NOMO-1 treated with DMSO at 0.1 percent for 48 hours (cell line): ENCODE measurements around the gene TGFB1.
"Not testable (repeated sequence)": the region's sequence is repeated elsewhere in the genome, so short reads cannot be mapped to it uniquely, and the experiment has no call there.

ENCODE experiments used
- DNase-seq: peaks from one replicate; lab custom pipeline; 2025; ENCODE audit not compliant: unreplicated experiment; lab: John Stamatoyannopoulos, UW

TGFB1 gene

DNA sequence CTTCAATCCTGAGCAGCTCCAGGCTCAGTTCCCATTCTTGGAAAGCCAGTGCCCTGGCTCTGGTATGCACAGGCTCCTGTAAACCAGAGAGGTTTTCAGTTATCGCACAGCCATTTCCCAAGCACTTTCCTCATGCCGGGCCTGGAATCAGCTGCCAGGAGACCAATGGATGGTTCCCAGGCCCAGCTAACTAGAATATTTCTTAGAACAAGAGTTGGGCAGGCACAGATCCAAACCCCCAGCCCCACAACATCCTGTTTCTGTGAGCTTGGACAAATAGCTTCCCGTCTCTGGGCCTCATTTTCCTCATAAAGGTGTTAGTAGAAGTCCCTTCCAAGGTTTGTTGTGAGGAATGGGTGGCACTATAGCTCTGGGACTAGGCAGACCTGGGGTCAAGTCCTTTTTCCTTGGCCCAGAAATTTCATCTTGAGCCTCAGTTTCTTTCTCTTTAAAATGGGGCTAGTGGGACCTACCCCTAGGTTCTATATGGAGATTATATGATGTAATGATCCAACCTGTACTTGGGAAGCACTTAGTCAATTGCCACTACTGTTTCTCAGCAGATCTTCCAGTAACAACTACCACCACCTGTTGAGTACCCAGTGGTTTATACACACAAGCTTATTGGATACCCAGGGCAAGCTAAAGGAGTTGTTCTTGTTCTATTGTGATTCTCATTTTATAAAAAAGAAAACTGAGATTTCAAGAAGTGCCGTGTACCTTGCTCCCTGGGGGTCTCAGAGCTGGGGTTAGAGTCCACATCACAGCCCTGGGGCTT is 48.8 kb downstream of the TGFB1 start:
- DNase-seq = no peak

DNA sequence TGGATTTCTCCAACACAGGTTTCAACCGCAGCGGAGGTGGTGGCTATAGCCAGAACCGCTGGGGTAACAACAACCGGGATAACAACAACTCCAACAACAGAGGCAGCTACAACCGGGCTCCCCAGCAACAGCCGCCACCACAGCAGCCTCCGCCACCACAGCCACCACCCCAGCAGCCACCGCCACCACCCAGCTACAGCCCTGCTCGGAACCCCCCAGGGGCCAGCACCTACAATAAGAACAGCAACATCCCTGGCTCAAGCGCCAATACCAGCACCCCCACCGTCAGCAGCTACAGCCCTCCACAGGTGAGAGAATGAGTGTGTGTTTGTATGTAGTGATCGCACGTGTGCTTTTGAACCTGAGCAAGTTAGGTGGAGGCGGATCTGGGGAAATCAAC is 49.8 kb downstream of the TGFB1 start:
- no peak for DNase-seq

DNA sequence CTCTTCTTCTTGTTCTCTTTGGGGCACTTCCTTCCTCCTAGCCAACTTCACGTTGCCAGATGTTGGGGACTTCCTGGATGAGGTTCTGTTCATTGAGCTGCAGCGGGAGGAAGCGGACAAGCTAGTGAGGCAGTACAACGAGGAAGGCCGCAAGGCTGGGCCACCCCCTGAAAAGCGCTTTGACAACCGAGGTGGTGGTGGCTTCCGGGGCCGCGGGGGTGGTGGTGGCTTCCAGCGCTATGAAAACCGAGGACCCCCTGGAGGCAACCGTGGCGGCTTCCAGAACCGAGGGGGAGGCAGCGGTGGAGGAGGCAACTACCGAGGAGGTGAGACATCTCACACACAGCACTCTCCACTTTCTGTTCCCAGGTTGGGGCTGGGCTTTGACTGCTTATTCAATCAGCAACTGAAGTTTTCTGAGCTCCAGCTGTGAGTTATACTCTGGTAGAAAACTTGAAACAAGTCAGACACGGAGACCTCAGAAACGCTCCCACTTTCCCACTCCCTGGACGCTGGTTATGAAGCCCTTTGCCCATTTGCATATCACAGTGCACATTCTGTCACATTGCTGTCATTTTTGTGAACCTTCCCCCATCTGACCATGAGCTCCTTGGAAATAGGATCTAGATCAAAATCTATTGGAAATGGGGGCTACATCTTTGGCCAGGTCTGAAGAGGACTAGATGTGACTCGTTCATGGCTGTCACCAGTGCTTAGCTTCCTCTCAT is 50.9 kb downstream of the TGFB1 start:
- no peak for DNase-seq

- DNase-seq = no peak
Measured at GRCh38 chr19:41300555-41300954, 53.2 kb downstream of the TGFB1 start.

DNA sequence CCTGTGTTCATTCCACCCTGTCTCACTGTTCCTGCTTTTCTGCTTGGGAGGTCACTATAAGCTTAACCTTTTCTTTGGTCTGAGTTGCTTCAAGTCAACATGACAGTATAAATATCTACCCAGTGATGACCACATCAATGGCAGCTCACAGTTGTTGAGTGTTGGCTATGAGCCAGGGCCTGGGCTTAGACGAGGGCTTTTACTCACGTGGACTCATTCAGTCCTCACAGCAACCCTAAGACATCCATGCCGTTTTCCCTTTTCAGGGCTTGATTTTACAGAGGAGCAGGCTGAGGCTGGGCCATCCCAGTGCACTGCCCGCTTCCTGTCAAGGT is 54.0 kb downstream of the TGFB1 start:
- no peak for DNase-seq

- no peak for DNase-seq
Measured at GRCh38 chr19:41299046-41299754, 54.5 kb downstream of the TGFB1 start.

DNA sequence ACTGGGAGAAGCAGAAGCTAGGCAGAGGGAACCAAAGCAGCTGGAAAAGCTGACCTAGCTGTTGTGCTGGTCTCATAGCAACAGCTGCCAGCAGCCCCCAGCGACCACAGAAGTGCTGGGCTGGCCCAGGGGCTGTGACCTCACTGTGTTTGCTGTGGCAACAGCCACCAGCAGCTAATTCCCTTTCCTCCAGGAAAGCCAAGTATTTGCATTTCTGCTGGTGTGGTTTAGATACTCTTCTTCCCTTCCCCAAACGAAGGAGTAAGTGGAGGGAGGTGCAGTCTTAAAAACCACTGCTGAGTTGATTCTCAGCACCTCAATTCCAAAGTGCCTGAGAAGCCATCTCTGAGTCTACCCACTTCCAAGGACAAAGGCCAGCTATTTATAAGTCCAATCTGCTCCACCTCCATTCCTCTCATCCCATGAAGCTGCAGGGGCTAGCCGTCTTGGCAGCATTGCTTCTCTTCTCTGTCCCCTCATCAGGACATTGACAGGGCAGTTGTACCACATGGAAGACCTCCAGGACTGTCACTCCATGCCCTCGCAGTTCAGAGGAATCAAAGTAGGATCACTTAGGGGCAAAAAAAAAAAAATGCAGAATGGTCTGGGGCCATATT is 55.3 kb downstream of the TGFB1 start:
- DNase-seq = no peak

DNA sequence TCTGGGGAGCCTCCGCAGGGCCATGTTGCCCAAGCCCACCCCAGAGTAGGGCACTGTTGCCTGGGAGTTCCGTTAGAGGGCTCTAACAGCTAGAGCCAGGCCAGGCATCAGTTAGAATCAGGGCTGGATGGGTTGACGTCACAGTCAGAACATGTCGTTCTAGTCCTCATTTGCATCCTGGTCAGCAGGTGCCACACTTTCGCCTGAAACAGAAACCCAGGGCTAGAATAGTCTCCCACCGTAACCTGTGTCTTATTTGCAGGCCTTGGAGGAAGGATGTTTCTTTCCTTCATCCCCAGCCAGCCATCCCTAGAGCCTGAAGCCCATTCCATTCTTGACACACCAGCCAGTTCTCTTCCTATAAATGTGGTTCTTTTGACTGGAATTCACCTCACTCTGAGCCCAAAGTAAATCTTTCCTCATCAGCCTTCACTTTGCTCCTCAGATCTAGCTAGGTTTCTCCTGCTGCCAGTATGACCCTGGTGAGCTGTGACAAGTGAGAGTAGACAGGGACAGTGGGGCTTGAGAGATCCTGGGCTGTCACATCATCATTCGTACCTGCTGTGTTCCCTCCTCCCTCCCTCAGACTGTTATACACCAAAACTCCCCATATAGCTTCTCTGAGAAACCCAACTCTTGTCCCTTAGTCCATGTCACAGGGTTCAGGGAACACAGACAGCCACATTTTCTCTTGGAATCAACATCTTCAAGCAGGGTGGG is 55.9 kb downstream of the TGFB1 start:
- no peak for DNase-seq

GRCh38 chr19:41296433-41296871 is 57.3 kb downstream of the TGFB1 start:
- DNase-seq = no peak

- no peak for DNase-seq
Measured at GRCh38 chr19:41295499-41295898, 58.2 kb downstream of the TGFB1 start.

DNA sequence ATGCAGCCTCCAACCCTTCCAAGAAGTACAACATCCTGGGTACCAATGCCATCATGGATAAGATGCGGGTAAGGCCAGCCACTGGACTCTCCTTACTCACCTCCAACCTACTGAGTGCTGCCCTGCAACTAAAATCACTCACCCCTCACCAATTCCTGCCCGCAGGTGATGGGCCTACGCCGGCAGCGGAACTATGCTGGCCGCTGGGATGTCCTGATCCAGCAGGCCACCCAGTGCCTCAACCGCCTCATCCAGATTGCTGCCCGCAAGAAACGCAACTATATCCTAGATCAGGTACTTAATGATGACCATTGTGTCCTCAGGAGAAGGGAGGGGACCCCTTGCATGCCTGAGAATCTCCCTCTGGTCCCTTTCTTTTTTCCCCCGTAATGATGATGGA is 59.3 kb downstream of the TGFB1 start:
- no peak for DNase-seq

DNA sequence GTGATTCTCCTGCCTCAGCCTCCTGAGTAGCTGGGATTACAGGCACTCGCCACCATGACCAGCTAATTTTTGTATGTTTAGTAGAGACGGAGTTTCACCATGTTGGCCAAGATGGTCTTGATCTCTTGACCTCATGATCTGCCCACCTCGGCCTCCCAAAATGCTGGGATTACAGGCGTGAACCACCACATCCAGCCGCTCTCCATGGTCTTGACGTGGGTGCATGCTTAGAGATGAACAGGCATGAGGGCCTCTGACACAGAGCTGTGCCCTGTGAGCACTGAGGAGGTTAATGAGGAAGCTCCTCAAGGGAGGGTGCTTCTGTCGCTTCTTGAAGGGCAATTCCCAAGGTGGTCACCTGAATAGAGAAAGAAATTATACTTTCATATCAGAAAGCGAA is 63.9 kb downstream of the TGFB1 start:
- not testable (repeated sequence) for DNase-seq

GRCh38 chr19:41288673-41289530 is 64.8 kb downstream of the TGFB1 start:
- DNase-seq = no peak
